ENCODE measurements around the gene NUP54.

Gene NUP54

DNA sequence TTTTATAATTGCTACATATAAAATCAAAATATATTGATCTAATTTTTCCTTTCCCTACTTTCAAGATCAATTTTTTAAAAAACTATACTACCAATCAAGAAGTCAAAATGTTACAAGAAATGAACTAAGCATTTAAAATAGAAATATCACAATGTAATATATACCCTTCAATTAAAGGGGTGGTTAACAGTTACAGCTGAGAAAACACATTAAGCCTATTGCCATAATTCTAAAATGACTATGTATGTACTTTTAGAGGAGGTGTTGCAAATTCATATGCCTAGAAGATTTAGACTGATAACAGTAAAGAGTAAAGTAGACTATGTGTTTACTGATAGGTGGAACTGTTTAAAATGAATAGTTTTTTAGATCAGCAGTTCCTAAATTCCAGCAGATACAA lies 3.7 kb downstream of the NUP54 start:
- no peak for DNase-seq

DNA sequence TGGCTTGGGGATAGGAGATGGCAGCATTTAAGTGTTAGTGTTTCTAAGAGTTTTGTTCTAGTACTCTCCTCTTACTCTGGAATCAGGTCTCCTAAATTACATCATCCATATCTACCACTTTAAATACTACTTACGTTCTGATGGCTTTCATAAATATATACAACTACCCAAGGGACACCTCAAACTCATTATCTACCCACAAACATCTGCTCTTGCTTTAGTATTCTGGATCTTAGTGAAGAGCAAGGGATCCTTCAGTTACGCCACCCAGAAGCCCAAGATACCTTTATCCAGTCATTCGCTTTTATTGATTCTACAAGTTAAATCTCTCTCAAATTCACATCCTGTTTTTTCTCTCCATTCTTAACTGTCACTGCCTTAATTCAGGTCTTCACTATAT lies 7.0 kb downstream of the NUP54 start:
- DNase-seq = no peak

DNA sequence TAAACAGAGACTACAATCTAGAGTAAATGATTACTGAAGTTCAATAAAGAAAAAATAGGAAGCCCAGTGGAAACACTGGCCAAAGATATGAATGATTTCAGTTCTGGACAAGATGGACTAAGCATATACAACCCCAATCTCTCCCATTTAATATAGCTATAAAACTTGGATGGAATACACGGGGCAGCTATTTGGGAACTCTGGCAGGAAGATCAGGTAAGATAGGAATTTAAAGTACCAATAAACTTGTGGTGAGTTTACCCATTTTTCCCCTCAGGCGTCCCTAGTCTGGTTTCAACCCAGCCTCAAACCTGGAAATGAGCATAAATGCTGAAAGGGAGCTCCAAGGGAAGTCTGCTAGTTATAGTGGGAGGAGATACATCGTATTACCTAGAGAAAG lies 20.4 kb downstream of the NUP54 start:
- no peak for DNase-seq

DNA sequence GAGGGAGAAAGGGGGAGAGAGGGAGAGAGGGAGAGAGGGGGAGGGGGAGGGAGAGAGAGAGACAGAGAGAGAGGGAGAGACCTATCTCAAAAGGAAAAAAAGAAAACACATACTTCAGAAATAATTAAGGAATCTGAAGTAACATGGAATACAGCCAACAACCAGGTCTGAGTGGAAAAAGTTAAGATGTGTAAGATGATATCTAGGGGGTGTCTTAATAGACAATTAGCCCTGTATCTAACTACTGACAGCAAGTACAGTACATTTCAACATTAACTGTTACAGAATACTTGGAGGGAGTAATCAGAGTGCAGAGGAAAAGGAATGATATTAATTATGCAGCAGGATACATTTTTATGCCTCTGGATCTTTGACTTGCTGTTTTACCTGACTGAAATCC lies 22.4 kb downstream of the NUP54 start:
- DNase-seq = no peak

DNA sequence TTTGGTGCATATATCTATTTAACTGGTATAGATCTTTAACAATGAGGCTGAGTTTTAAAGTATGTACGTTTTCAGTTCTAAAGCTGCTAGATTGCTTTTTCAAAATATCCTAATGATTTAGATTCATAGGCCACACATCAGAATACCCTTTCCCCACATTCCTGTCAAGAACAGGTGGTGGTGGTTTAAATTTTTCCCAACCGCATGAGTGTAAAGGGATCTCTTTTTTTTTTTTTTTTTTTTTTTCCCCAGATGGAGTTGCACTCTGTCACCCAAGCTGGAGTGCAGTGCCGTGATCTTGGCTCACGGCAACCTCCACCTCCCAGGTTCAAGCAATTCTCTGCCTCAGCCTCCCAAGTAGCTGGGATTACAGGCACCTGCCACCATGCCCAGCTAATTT lies 28.0 kb downstream of the NUP54 start:
- DNase-seq = no peak

DNA sequence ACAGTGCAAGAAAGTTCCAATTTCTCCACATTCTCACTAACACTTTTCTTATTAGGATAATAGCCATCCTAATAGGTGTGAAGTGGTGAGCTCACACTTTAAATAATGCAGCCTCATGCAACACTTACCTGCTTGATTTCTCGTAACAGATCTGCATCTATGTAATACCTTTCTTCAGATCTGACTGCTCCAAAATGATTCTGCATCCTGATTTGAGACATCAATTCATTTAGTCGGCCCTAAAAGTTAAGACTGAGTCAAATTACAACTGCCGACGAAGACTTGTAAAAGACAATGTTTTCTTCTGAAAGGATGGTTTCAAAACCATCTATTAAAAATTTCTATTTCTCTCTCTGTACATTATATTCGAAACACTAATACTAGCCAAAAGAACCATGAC lies 30.7 kb downstream of the NUP54 start:
- no peak for DNase-seq

DNA sequence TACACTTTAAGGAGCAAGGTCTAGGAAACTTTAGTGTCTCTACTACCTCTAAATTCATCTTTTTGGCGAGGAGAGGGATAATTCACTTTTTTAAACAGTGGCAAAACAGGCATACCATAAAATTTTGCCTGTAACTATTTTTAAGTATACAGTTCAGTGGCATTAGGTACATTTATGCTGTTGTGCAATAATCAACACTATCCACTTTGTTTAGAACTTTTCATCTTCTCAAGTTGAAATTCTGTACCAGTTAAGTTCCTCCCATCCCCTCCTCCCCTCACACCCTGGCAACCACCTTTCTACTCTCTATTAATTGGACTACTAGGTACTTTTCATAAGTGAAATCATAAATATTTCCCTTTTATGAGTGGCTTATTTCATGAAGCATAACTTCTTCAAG lies 31.4 kb downstream of the NUP54 start:
- no peak for DNase-seq

DNA sequence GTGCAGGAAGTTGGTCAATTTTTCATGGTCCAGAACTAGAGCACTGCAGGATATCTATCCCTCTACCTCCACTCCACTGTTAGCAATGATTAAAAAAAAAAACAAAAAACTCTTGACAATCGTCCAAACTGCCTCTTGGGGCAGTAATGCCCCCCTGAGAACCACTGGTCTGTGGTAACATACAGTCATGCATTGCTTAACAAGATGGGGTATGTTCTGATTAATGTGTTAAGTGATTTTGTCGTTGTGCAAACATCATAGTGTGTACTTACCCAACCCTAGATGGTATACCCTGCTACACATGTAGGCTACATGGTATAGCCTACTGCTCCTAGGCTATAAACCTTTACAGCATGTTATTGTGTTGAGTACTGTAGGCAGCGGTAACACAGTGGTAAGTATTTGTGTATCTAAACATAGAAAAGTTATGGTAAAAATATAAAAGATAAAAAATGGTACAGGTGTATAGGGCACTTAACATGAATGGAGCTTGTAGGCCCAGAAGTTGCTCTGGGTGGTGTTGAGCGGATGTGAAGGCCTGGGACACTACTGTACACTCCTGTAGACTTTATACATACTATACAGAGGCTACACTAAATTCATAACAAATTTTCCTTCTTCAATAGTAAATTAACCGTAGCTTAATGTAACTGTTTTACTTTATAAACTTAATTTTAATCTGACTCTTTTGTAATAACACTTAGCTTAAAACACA lies 39.6 kb downstream of the NUP54 start:
- DNase-seq = no peak

DNA sequence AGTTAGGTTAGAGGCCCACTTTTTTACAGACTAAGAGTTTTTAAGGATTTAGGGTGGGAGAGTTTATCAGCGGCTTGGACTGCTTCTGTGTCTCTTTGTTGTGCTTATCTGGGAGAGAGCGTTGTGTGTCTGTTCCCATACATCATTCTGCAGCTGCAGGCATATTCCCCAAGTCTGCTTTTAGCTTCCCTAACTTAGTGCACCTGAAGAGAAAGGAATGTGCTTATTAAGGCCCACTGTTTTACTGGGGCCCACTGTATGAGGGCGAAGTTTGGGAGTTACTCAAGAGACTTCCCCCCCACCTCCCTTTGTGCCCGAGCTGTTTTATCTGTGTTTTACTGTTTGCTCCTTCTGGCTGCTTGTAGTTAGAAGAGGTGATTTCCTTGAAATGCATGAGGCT lies 41.8 kb downstream of the NUP54 start:
- DNase-seq = no peak

DNA sequence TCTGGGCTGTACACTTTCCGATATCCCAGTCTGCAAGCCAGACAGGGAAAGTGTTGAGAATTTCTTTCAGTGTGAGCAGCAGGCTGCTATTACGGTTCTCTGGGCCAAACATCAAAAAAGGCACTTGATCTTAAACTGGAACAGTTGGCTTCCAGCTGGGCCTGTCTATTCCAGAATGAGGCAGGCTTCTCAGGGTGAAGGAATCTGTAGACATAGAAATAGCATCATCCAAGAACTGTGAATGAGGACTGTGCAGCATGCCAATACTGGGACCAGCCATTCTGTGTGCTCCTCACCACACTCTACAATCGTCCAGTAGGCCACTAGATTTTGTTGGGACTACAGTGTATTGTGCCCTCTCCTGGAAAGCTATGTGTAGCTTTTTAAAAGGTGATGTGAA lies 42.5 kb downstream of the NUP54 start:
- DNase-seq = no peak

DNA sequence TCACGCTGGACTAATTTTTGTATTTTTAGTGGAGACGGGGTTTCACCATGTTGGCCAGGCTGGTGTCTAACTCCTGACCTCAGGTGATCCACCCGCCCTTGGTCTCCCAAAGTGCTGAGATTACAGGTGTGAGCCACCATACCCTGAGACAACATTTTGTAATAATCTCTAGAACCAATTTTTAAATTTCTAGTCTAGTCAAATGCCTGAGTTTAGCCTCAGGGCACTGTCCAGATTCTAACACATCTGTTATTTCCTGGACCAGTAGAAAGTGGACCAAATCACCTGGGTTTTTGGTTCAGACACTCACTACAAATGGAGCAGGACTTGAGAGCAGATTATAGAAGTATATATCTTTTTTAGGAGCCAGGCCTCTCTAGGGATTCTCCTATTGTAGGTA lies 52.1 kb downstream of the NUP54 start:
- no peak for DNase-seq

DNA sequence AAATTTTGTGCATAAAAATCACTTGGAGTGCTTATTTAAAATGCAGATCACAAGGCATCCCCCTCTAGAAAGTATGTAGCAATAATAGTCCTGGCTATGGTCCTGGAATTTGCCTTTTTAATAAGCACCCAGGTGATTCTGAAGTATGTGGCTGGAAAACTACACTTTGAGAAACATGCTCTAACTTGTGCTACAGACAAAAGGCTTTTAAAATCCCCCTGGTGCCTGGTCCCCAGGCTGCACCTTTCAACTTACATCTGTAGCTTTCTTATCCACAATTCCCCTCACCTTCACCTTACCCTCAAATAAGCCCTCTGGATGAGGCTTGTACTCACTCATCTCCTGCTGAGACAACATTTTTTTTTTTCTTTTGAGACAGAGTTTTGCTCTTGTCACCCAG lies 52.6 kb downstream of the NUP54 start:
- DNase-seq = no peak

DNA sequence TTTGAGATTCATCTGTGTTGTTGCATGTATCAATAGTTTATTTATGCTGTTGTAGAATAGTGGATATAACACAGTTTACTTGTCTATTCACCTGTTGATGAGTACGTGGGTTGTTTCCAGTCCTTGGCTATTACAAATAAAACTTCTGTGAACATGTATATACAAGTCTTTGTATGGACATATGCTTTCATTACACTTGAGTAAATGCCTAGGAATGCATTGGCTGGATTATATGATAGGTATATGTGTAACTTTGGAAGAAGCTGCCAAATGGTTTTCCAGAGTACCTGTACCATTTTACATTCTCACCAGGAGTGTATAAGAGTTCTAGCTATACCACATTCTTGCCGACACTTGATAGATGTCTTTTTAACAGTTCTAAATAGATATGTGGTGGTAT lies 57.1 kb downstream of the NUP54 start:
- DNase-seq = no peak

DNA sequence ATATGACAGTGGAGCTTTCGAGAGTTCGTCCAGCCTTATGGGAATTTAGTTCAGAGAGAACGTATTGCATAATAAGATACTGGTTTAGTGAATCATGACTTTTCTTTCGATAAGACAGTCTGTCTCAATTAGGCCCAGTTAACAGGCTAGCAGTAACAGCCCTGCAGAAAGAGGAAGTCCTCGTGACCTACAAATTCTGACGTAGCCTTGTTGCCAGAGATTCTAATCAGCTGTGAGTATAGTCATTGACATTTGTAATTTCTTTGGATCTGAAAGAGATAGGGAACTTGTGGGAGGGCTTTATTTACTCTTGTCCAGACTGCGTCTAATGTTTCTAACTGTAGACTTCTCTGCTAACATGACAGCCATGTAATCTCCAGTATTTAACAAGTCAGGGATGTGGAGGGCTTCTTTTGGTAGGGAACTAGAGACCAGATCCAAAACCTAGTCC lies 57.9 kb downstream of the NUP54 start:
- DNase-seq = peak; percentile 54

DNA sequence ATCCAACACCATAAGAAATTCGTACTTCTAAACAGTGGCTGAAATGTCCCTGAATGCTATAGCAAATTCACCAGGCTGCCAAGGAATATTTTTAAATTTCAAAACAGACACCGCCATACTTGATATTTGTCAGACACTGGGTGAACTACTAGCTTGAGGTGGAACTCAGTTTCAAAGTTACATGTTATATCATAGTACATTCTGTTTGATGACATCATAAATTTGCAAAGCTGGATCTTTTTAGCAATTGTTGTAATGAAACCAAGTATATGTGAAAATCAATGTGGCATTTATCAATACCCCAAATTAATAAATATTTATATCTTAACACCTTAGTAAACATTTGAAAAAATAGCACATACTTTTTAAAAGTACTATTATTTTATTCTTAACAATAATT lies 59.5 kb downstream of the NUP54 start:
- DNase-seq = no peak

DNA sequence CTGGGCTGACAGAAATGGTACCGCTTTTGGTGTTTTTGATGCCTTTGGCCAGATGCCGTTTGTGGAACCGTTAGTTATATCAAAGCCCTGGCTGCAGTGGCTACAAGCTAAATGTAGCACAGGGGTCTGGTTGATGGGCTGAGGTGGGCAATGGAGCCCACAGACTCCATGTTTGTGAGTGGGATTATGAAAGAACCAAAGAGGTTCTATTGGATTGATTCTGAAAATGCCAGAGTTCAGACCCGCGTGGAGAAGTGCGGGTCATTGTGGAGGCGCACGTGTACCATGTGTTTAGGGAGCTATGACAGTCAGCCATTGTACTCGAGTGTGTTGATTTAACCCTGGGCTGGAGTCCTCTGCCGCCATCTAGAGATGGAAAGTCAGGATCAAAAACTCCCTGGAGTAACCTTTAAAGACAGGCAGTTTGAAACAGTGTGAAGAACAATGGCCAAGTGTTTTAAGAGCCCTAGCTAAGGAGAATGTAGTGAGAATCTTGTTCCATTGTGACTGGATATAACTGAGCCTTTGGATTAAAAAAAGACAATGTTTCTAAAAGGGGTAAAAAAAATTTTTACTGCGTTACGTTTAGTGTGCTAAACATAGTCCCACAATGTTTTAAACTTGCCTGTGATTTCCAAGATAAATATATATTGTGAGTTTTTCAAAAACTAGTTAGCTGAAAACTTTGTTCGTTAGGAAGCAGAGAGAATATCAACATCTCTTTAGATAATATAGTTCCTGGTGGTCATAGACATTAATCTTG lies 61.0 kb downstream of the NUP54 start:
- DNase-seq = peak; percentile 7

DNA sequence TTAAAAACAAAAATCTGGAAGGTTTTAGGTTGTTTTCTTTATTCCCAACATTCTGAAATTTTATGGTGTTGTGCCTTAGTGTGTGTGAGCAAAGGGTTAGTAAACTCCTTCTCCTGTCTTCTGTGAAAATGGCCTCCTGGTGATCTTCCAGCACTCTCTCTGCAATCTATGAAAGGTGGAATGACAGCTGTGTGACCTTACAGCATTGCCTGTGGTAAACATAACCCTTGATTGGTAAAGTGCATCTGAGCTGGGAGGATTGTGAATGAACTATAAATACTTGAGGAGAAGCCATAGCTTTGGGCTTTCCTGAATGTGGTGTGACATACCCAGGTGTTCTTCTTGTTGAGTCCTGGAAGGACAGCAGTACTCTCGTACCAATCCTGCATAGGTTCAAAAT lies 63.7 kb downstream of the NUP54 start:
- no peak for DNase-seq

DNA sequence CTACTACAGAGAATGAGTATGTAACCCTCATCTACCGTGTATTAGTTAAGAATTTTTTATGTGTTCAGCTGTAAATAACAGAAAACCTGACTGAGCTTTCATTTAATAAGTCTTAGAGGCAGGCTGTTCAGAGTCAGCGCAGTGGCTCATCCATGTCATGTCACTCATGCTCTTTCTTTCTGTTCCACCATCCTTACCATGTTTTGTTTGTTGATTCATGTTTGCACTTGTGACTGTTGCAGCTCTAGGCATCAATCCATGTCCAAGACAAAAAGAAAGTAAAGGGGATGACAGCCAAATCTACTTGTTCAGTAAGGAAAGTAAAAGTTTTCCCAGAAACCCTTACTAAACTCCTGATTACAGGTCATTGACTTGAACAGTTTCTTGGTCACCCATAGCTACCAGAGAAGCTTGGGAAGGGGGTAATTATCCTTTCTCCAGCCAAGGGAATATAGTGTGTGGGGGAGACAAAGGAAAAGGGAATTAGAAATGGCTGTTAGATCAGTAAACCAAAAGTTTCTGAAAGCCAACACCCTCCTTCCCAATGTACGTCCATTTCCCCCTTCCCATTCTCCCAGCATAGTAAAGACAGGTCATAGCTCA lies 64.7 kb downstream of the NUP54 start:
- DNase-seq = no peak

DNA sequence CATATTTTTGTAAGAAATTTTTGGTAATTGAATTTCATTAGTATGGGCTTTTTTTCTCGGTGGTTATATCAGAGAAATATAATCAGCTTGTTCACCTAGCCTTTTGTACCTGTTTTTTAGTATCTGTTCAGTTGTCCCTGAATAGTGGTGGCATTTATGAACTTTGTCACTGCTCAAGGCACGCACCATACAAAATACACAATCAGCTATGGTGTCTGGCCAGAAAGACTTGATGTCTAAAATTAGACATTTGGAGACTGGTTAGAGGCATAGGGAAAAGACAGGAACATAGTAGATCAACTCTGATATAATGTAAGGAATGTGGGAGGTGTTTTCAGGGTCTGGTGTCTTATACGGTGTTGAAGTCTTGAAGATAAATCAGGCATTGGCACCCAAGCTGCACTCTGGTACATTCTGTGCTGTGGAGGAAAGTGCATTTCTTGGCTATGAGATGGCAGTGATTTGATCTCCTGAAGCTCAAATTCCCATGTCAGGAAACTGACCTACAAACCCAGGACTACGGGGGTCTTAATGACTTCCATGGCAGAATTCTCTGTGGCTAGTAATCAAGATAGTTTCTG lies 70.1 kb downstream of the NUP54 start:
- DNase-seq = no peak

DNA sequence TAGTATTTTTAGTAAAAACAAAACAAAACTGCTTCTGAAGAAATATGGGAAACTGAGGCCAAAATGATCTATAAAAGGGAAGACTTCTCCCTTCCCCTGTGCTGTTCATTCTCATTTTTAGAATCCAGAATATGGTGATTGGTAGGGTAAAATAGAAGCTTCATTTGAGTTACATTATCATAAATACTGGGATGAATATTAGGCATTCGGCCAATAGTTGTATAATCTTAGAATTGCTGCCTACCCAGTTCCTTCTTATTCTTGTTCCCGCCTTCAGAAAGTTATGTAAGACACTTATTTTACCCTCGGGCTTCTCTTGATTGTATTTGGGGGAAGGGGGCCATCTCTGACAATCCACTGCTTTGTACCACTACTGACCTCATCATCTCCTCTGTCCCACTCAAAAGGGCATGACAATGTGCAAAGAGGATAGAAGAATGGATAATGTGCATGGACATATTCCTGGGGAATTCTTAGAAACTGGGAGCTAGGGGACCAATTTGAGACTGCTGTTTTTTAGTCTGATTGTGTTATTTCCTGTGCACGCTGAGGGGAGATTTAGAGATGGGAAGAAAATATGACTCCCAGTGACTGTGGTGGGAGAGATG lies 73.1 kb downstream of the NUP54 start:
- DNase-seq = no peak

DNA sequence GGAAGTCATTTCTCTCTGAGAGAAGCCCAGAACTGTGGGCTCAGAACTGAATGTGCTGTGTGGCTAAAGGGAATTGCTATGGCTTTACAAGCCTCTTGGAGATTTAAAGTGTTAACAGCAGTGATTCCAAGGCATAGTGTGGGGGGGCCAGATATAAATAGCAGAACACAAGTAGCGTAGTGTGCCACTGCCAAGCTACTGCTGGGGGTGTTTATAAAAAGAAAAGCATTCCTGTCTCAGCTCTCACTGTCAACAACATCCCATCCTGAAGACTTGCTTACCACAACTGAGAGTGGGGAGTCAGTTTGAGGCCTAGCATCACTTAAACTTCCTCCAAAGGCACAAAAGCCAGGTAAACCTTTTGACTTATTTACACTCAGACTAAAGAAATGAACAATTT lies 73.7 kb downstream of the NUP54 start, which contains the start of gene ART3:
TSS of gene ART3 (plus strand) at position 242 of the 400 bp plus-strand sequence. CDS start 1,181 bp downstream, outside the sequence.
- no peak for DNase-seq

DNA sequence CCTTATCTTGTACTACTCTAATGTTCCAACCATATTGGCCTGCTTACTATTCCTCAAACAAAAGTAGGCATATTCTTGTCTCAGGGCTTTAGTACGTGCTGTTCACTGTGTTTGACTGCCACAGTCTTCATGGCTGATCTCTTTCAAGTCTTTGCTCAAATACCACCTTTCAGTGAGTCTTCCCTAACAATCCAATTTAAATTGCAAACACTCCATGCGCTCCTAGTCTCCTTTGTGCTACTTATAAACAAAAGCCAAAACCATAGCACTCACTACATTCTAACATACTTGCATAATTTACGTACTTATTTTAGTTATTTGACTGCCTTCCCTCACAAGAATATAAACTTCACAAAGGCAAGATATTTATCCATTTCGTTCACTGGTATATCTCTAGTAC lies 75.4 kb downstream of the NUP54 start:
- no peak for DNase-seq

DNA sequence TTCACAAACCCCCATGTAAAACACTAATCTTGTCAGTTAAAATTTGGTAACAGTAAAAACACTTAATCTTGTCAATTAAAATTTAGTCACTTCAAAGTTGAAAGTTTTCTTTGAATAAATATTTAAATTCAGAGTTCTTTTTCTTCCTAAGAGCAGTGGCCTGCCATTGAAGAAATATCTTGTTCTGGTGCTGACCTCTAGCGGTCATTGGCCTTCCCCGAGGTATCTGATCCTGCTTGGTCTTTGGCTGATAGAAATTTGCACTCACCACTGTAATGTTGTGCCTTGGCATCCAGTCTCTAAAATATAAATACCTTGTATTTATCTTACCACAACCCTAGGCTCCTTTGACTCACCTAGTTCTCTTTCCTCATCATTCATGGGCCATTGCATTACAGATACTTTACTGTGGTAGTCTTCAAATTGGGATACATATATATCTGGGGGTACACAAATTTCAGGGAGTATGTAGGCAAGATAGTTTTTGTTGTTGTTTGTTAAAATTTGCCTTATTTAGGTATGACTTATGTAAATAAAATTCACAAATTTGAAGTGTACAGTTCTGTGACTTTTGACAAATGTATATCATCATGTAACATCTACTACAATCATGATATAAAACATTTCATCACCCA lies 80.4 kb downstream of the NUP54 start:
- DNase-seq = peak; percentile 44

Data from GDM1 (cell line).